Bronchial epithelial cell (primary cell): ENCODE results near the gene SNX2. TPM values are rescaled to one million over a fixed set of nuclear protein-coding genes. Genes with fewer than 3 reads are reported as not detected.
A peak's percentile ranks its signal among the peaks of the same experiment; 100 is the strongest.

Experiments used
- DNase-seq: peaks from one replicate; pipeline ENCODE4 v3.0.0-alpha.2; 2010; ENCODE audit warnings: low read depth
- FAIRE-seq: peaks from 2 replicates; lab custom pipeline; 2011; peaks lifted over from hg19 to GRCh38; lab: Jason Lieb, UNC
- H3K27me3 ChIP-seq: 2 replicates; pipeline ENCODE4 v1.5.1; 2011; ENCODE audit warnings: low read length; ENCODE audit not compliant: control insufficient read depth, insufficient read depth
- H3K36me3 ChIP-seq: 2 replicates; pipeline ENCODE4 v1.5.1; 2011; ENCODE audit warnings: low read length; ENCODE audit not compliant: control insufficient read depth, insufficient read depth
- H3K4me3 ChIP-seq: 2 replicates; pipeline ENCODE4 v1.5.1; 2011; ENCODE audit warnings: mild to moderate bottlenecking, low read depth, low read length, control low read depth
- total RNA-seq: library from RNA; depleted of rRNA; stranded (reverse); fragments of >200 nt; gene quantifications from 2 replicates; pipeline ENCODE4 v1.2.1, GENCODE V29; 2014
- TF ChIP-seq, protein P1 (sequence below): IDR thresholded peaks from 2 replicates; pipeline ENCODE4 v1.5.1; 2011; ENCODE audit warnings: mild to moderate bottlenecking, moderate library complexity, low read length, control low read depth, inconsistent platforms; ENCODE audit not compliant: insufficient read depth, severe bottlenecking

The SNX2 gene
- total RNA-seq, 1 donor from 2014 or later, result 48.4 TPM

DNA sequence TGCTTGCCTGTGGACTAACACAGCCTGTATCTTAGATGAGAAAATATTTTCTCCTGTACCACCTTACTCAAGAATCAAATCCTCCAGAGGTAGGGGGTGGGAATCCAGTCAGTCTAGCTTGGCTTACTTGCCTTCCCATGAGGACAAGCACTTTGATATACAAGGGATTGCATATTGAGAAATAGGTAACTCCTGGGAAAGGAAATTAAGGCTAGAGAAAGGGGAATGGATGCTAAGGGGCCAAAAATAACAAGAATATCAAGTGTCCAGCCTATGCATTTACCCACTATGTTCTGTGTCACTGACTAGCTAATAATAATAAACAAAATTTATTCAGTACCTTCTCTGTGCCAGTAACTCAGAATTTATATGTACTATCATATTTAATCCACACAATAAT is 21.4 kb upstream of the SNX2 start:
- FAIRE-seq (no peak), DNase-seq (no peak)
- TF ChIP-seq, protein P1, sequence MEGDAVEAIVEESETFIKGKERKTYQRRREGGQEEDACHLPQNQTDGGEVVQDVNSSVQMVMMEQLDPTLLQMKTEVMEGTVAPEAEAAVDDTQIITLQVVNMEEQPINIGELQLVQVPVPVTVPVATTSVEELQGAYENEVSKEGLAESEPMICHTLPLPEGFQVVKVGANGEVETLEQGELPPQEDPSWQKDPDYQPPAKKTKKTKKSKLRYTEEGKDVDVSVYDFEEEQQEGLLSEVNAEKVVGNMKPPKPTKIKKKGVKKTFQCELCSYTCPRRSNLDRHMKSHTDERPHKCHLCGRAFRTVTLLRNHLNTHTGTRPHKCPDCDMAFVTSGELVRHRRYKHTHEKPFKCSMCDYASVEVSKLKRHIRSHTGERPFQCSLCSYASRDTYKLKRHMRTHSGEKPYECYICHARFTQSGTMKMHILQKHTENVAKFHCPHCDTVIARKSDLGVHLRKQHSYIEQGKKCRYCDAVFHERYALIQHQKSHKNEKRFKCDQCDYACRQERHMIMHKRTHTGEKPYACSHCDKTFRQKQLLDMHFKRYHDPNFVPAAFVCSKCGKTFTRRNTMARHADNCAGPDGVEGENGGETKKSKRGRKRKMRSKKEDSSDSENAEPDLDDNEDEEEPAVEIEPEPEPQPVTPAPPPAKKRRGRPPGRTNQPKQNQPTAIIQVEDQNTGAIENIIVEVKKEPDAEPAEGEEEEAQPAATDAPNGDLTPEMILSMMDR, result no peak
- Histone ChIP-seq H3K36me3 (no peaks in the 10 kb centered on the region), H3K27me3 (no peaks in the 10 kb centered on the region), H3K4me3 (no peak overlapping the region)

- H3K27me3 ChIP-seq, result no peaks in the 10 kb centered on the region
- no peaks in the 10 kb centered on the region for H3K36me3 ChIP-seq
- TF ChIP-seq, protein P1, result no peak
- FAIRE-seq, result no peak
- DNase-seq, result no peak
- no peak overlapping the region for H3K4me3 ChIP-seq
Observed at GRCh38 chr5:122755783-122756182, 19.1 kb upstream of the SNX2 start.

DNA sequence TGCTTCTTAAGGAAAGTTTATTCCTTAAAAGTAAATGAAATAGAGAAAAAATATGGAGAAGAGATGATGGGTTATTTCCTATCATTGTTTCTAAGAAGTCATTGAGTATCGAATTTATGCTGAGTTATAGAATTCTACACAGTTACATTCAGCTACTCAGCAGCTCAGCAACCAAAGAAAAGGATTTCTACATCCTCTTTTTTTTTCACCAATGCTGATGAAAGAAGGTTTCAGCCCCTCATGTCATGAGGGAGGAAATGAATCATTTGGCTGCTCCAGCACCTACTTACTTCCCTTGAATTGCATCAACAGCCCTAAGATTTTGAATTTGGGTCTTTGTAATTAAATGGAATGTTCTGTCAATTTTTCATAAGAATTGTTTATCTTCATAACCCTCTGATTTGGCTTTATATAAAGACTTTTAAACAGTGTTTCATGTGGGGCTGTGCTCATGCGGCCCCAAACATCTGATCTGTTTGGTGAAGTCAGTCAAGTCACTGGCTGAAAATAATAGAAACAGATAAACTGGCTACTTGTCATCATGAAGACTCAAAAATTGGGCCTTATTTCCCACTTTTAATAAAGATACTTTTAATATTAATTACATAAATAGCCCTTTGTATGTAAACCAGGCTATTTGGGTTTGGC is 18.5 kb upstream of the SNX2 start:
- Histone ChIP-seq H3K27me3 (no peaks in the 10 kb centered on the region), H3K4me3 (no peak overlapping the region), H3K36me3 (no peaks in the 10 kb centered on the region)
- FAIRE-seq, result no peak
- DNase-seq, result peak; percentile 86
- TF ChIP-seq, protein P1, result no peak

- DNase-seq (no peak), FAIRE-seq (no peak)
- Histone ChIP-seq H3K4me3 (no peak overlapping the region), H3K36me3 (no peaks in the 10 kb centered on the region), H3K27me3 (no peaks in the 10 kb centered on the region)
- TF ChIP-seq, protein P1, result no peak
Observed at GRCh38 chr5:122757285-122757684, 17.6 kb upstream of the SNX2 start.

GRCh38 chr5:122759241-122760070 is 15.4 kb upstream of the SNX2 start:
- H3K36me3 ChIP-seq, result no peaks in the 10 kb centered on the region
- DNase-seq (no peak), FAIRE-seq (no peak)
- H3K27me3 ChIP-seq, result no peaks in the 10 kb centered on the region
- TF ChIP-seq, protein P1, result no peak
- H3K4me3 ChIP-seq, result no peak overlapping the region
